GM13977 (cell line): ENCODE measurements around the gene PTPN11.
"Not testable (repeated sequence)": the region's sequence is repeated elsewhere in the genome, so short reads cannot be mapped to it uniquely, and the experiment has no call there.

ENCODE experiments used
- DNase-seq: peaks from one replicate; pipeline ENCODE4 v3.0.0; 2012; ENCODE audit warnings: low spot score
- CTCF ChIP-seq: IDR thresholded peaks from 2 replicates; pipeline ENCODE4 v1.5.1; 2012; ENCODE audit warnings: mild to moderate bottlenecking, control low read depth; ENCODE audit not compliant: insufficient read depth; ENCODE audit errors: extremely low read depth, missing control alignments
- in situ Hi-C: fragments of 300-500 bp; cut with MboI; formaldehyde crosslinking; loops from one replicate; pipeline ENCODE4 v1.12.0; 2022; ENCODE audit warnings: low sequenced_read_pairs, low pct_unique_long_range_greater_than_20kb, mixed read lengths, inconsistent platforms; ENCODE audit not compliant: unreplicated experiment

Gene PTPN11

GRCh38 chr12:112518365-112518735, 99.6 kb downstream of the PTPN11 start:
- in situ Hi-C loops: no loop called here
- TF ChIP-seq CTCF: no peak
- no peak for DNase-seq

GRCh38 chr12:112519841-112520340, 101.1 kb downstream of the PTPN11 start:
- in situ Hi-C loops, DNase-seq: not testable (repeated sequence)

GRCh38 chr12:112523856-112524255, 105.1 kb downstream of the PTPN11 start:
- in situ Hi-C loops: no loop called here

GRCh38 chr12:112524269-112524668, 105.5 kb downstream of the PTPN11 start:
- in situ Hi-C loops: no loop called here
- TF ChIP-seq CTCF: no peak
- DNase-seq: no peak

More at GRCh38 chr12:112523856-112524255, 105.1 kb downstream of the PTPN11 start:
- DNase-seq: no peak
- TF ChIP-seq CTCF: no peak

- no peak for TF ChIP-seq CTCF
- in situ Hi-C loops: no loop called here
- no peak for DNase-seq
Measured at GRCh38 chr12:112524676-112525425, 106.1 kb downstream of the PTPN11 start.

GRCh38 chr12:112525426-112525809, 106.7 kb downstream of the PTPN11 start:
- in situ Hi-C loops: no loop called here
- no peak for DNase-seq
- no peak for TF ChIP-seq CTCF

GRCh38 chr12:112527082-112527481, 108.3 kb downstream of the PTPN11 start:
- no peak for DNase-seq
- no peak for TF ChIP-seq CTCF
- in situ Hi-C loops: no loop called here
